ENCODE results near the gene SRP72.
A peak's percentile ranks its signal among the peaks of the same experiment; 100 is the strongest.
"Not testable (repeated sequence)": the region's sequence is repeated elsewhere in the genome, so short reads cannot be mapped to it uniquely, and the experiment has no call there.

Gene SRP72

GRCh38 chr4:56466296-56466761 is 1.1 kb upstream of the SRP72 start:
- H4K8ac ChIP-seq (ENCODE audit: low read depth, low read length); H3K27me3 ChIP-seq (ENCODE audit: insufficient read depth, low read length, poor library complexity); H2BK15ac ChIP-seq (replicated peaks; ENCODE audit: low read depth); H3K18ac ChIP-seq (ENCODE audit: low read length); H2BK5ac ChIP-seq (ENCODE audit: low read length); H3K4ac ChIP-seq (ENCODE audit: low read depth, low read length); H3K27ac ChIP-seq (ENCODE audit: low read depth, low read length); H4K5ac ChIP-seq (ENCODE audit: low read length); H3K4me1 ChIP-seq (ENCODE audit: control insufficient read depth, low read depth, low read length); H3K23ac ChIP-seq (ENCODE audit: low read length); H3K36me3 ChIP-seq (ENCODE audit: control insufficient read depth, insufficient read depth, low read length); H2BK120ac ChIP-seq (ENCODE audit: low read depth, low read length); H2AK5ac ChIP-seq (ENCODE audit: low read length): not testable (repeated sequence)
- peak overlapping the region; percentile 94 for H3K56ac ChIP-seq (ENCODE audit: low read length)
- WGBS (ENCODE audit: extremely low coverage, insufficient coverage, low lambda C conversion rate): no CpG with 5 or more reads among the region's 8 CpGs
- H3K79me2 ChIP-seq (ENCODE audit: control insufficient read depth, insufficient read depth, low read length): peaks cover 33% of the 10 kb centered on the region
- DNase-seq: peak; percentile 74
- peak overlapping the region; percentile 96 for H3K9ac ChIP-seq (ENCODE audit: low read length)
- H3K79me1 ChIP-seq (ENCODE audit: low read length): peaks cover 11% of the 10 kb centered on the region
- H3K4me3 ChIP-seq (ENCODE audit: low read length): peak overlapping the region; percentile 99
- H3K4me2 ChIP-seq (ENCODE audit: low read length): peak overlapping the region; percentile 81

GRCh38 chr4:56466910-56467283 is 520 bp upstream of the SRP72 start:
- Histone ChIP-seq H3K9ac (ENCODE audit: low read length) (peak overlapping the region; percentile 96), H2BK5ac (ENCODE audit: low read length) (no peak overlapping the region), H3K79me1 (ENCODE audit: low read length) (peaks cover 13% of the 10 kb centered on the region), H3K27ac (ENCODE audit: low read depth, low read length) (peak overlapping the region; percentile 59), H4K5ac (ENCODE audit: low read length) (no peak overlapping the region), H3K36me3 (ENCODE audit: control insufficient read depth, insufficient read depth, low read length) (peaks cover 3% of the 10 kb centered on the region), H2BK15ac (replicated peaks; ENCODE audit: low read depth) (no peak overlapping the region), H4K8ac (ENCODE audit: low read depth, low read length) (no peak overlapping the region), H2BK120ac (ENCODE audit: low read depth, low read length) (no peak overlapping the region), H3K79me2 (ENCODE audit: control insufficient read depth, insufficient read depth, low read length) (peaks cover 33% of the 10 kb centered on the region), H3K23ac (ENCODE audit: low read length) (peak overlapping the region; percentile 59), H3K4me1 (ENCODE audit: control insufficient read depth, low read depth, low read length) (peaks cover 2% of the 10 kb centered on the region), H3K56ac (ENCODE audit: low read length) (peak overlapping the region; percentile 94), H3K27me3 (ENCODE audit: insufficient read depth, low read length, poor library complexity) (no peaks in the 10 kb centered on the region), H3K18ac (ENCODE audit: low read length) (peak overlapping the region; percentile 8), H3K4ac (ENCODE audit: low read depth, low read length) (no peak overlapping the region), H2AK5ac (ENCODE audit: low read length) (no peak overlapping the region), H3K4me2 (ENCODE audit: low read length) (peak overlapping the region; percentile 81), H3K4me3 (ENCODE audit: low read length) (peak overlapping the region; percentile 99)
- no peak for DNase-seq
- no CpG with 5 or more reads among the region's 8 CpGs for WGBS (ENCODE audit: extremely low coverage, insufficient coverage, low lambda C conversion rate)

- peak; percentile 82 for DNase-seq
- no peak overlapping the region for H2BK15ac ChIP-seq (replicated peaks; ENCODE audit: low read depth)
- peak overlapping the region; percentile 90 for H3K4me2 ChIP-seq (ENCODE audit: low read length)
- H3K23ac ChIP-seq (ENCODE audit: low read length): no peak overlapping the region
- peak overlapping the region; percentile 77 for H3K9ac ChIP-seq (ENCODE audit: low read length)
- H3K4me3 ChIP-seq (ENCODE audit: low read length): peak overlapping the region; percentile 99
- no peak overlapping the region for H4K5ac ChIP-seq (ENCODE audit: low read length)
- H2BK5ac ChIP-seq (ENCODE audit: low read length): no peak overlapping the region
- no peaks in the 10 kb centered on the region for H3K27me3 ChIP-seq (ENCODE audit: insufficient read depth, low read length, poor library complexity)
- peaks cover 2% of the 10 kb centered on the region for H3K4me1 ChIP-seq (ENCODE audit: control insufficient read depth, low read depth, low read length)
- peaks cover 13% of the 10 kb centered on the region for H3K79me1 ChIP-seq (ENCODE audit: low read length)
- H2BK120ac ChIP-seq (ENCODE audit: low read depth, low read length): no peak overlapping the region
- H4K8ac ChIP-seq (ENCODE audit: low read depth, low read length): no peak overlapping the region
- H3K36me3 ChIP-seq (ENCODE audit: control insufficient read depth, insufficient read depth, low read length): peaks cover 3% of the 10 kb centered on the region
- H3K79me2 ChIP-seq (ENCODE audit: control insufficient read depth, insufficient read depth, low read length): peaks cover 33% of the 10 kb centered on the region
- peak overlapping the region; percentile 84 for H3K56ac ChIP-seq (ENCODE audit: low read length)
- no CpG with 5 or more reads among the region's 10 CpGs for WGBS (ENCODE audit: extremely low coverage, insufficient coverage, low lambda C conversion rate)
- peak overlapping the region; percentile 89 for H3K4ac ChIP-seq (ENCODE audit: low read depth, low read length)
- peak overlapping the region; percentile 65 for H3K18ac ChIP-seq (ENCODE audit: low read length)
- H2AK5ac ChIP-seq (ENCODE audit: low read length): no peak overlapping the region
- no peak overlapping the region for H3K27ac ChIP-seq (ENCODE audit: low read depth, low read length)
These were observed 643 bp downstream of the SRP72 start for GRCh38 chr4:56468097-56468422.

DNA sequence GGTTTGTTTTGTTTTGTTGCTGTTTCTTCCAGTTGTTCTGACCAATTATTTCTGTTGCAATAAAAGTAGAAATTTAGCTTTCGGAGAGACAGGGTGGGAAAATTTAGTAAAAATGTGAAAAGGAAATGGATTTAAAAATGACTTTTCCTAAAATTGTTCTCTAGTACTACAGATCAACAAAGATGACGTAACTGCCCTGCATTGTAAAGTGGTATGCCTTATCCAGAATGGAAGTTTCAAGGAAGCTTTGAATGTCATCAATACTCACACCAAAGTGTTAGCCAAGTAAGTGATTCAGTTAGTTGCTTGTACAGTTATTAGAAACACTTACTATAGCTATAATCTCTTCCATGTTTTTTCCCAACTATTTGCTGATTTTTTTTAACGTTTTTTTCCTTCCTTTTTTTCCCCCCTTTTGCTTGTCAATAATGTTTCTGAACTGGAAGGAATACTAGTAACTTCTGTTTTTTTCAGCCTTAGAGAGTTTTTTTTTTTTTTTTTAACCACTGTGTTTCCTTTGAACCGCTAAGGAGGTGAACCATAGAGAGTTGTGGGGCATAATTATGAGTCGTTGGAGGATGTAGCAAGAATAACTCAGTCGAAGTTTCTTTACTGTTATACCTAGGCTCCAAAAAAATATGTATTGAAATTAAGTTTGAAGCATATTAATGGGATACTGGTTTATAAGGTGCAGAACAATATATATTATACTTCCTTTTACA is 2.2 kb downstream of the SRP72 start:
- no peak overlapping the region for H3K18ac ChIP-seq (ENCODE audit: low read length)
- H3K56ac ChIP-seq (ENCODE audit: low read length): no peak overlapping the region
- no peak overlapping the region for H2BK120ac ChIP-seq (ENCODE audit: low read depth, low read length)
- peaks cover 11% of the 10 kb centered on the region for H3K79me1 ChIP-seq (ENCODE audit: low read length)
- H3K27ac ChIP-seq (ENCODE audit: low read depth, low read length): no peak overlapping the region
- no peak overlapping the region for H2BK5ac ChIP-seq (ENCODE audit: low read length)
- H3K4ac ChIP-seq (ENCODE audit: low read depth, low read length): no peak overlapping the region
- H2AK5ac ChIP-seq (ENCODE audit: low read length): no peak overlapping the region
- no peak overlapping the region for H3K23ac ChIP-seq (ENCODE audit: low read length)
- H3K27me3 ChIP-seq (ENCODE audit: insufficient read depth, low read length, poor library complexity): no peaks in the 10 kb centered on the region
- H3K4me2 ChIP-seq (ENCODE audit: low read length): no peak overlapping the region
- H4K5ac ChIP-seq (ENCODE audit: low read length): no peak overlapping the region
- H3K9ac ChIP-seq (ENCODE audit: low read length): no peak overlapping the region
- DNase-seq: no peak
- H3K4me1 ChIP-seq (ENCODE audit: control insufficient read depth, low read depth, low read length): peaks cover 2% of the 10 kb centered on the region
- H3K36me3 ChIP-seq (ENCODE audit: control insufficient read depth, insufficient read depth, low read length): peaks cover 4% of the 10 kb centered on the region
- no CpG with 5 or more reads among the region's 6 CpGs for WGBS (ENCODE audit: extremely low coverage, insufficient coverage, low lambda C conversion rate)
- H3K79me2 ChIP-seq (ENCODE audit: control insufficient read depth, insufficient read depth, low read length): peaks cover 33% of the 10 kb centered on the region
- H2BK15ac ChIP-seq (replicated peaks; ENCODE audit: low read depth): no peak overlapping the region
- no peak overlapping the region for H4K8ac ChIP-seq (ENCODE audit: low read depth, low read length)
- H3K4me3 ChIP-seq (ENCODE audit: low read length): no peak overlapping the region

GRCh38 chr4:56475917-56476316 is 8.5 kb downstream of the SRP72 start:
- no peak overlapping the region for H4K8ac ChIP-seq (ENCODE audit: low read depth, low read length)
- DNase-seq: no peak
- peaks cover 2% of the 10 kb centered on the region for H3K79me1 ChIP-seq (ENCODE audit: low read length)
- no peak overlapping the region for H3K4me3 ChIP-seq (ENCODE audit: low read length)
- H3K27ac ChIP-seq (ENCODE audit: low read depth, low read length): no peak overlapping the region
- H3K56ac ChIP-seq (ENCODE audit: low read length): no peak overlapping the region
- no peaks in the 10 kb centered on the region for H3K4me1 ChIP-seq (ENCODE audit: control insufficient read depth, low read depth, low read length)
- no peaks in the 10 kb centered on the region for H3K79me2 ChIP-seq (ENCODE audit: control insufficient read depth, insufficient read depth, low read length)
- peaks cover 8% of the 10 kb centered on the region for H3K36me3 ChIP-seq (ENCODE audit: control insufficient read depth, insufficient read depth, low read length)
- H2BK15ac ChIP-seq (replicated peaks; ENCODE audit: low read depth): no peak overlapping the region
- no peak overlapping the region for H4K5ac ChIP-seq (ENCODE audit: low read length)
- H3K18ac ChIP-seq (ENCODE audit: low read length): no peak overlapping the region
- H3K9ac ChIP-seq (ENCODE audit: low read length): no peak overlapping the region
- no peak overlapping the region for H2BK120ac ChIP-seq (ENCODE audit: low read depth, low read length)
- no CpG with 5 or more reads among the region's 2 CpGs for WGBS (ENCODE audit: extremely low coverage, insufficient coverage, low lambda C conversion rate)
- no peak overlapping the region for H3K23ac ChIP-seq (ENCODE audit: low read length)
- H3K4me2 ChIP-seq (ENCODE audit: low read length): no peak overlapping the region
- no peak overlapping the region for H2BK5ac ChIP-seq (ENCODE audit: low read length)
- H2AK5ac ChIP-seq (ENCODE audit: low read length): no peak overlapping the region
- no peaks in the 10 kb centered on the region for H3K27me3 ChIP-seq (ENCODE audit: insufficient read depth, low read length, poor library complexity)
- H3K4ac ChIP-seq (ENCODE audit: low read depth, low read length): no peak overlapping the region

Data from mesendoderm (in vitro differentiated cells).